GM23338 (cell line): ENCODE results near the gene RFX7. TPM values are rescaled to one million over a fixed set of nuclear protein-coding genes. Genes with fewer than 3 reads are reported as not detected.

Experiments
- ATAC-seq: fragments of 200-7000 bp; cut with Tn5 transposase; 3 replicates; pipeline ENCODE4 v1.9.1; 2020
- DNase-seq: peaks from one replicate; pipeline ENCODE4 v3.0.0-alpha.2; 2015; ENCODE audit warnings: low spot score
- H2AFZ ChIP-seq: fragments of 200-600 bp; sonication (generic); 2 replicates; pipeline ENCODE4 v1.8.0; 2016; ENCODE audit warnings: antibody characterized with exemption, mild to moderate bottlenecking, moderate library complexity
- H3F3A ChIP-seq: fragments of 200-600 bp; sonication (generic); replicated peaks from 2 replicates; pipeline ENCODE4 v1.8.0; 2017; ENCODE audit warnings: antibody characterized with exemption, mixed run types, low read depth
- H3K27ac ChIP-seq: fragments of 200-600 bp; sonication (generic); 2 replicates; pipeline ENCODE4 v1.6.1; 2016; ENCODE audit warnings: low read depth
- H3K27me3 ChIP-seq: fragments of 200-600 bp; sonication (generic); 2 replicates; pipeline ENCODE4 v1.8.0; 2016; ENCODE audit warnings: mild to moderate bottlenecking, mixed run types, moderate library complexity; ENCODE audit not compliant: insufficient read depth
- H3K36me3 ChIP-seq: fragments of 200-600 bp; sonication (generic); 2 replicates; pipeline ENCODE4 v1.8.0; 2016; ENCODE audit warnings: mild to moderate bottlenecking; ENCODE audit not compliant: insufficient read depth
- H3K4me1 ChIP-seq: fragments of 200-600 bp; sonication (generic); 2 replicates; pipeline ENCODE4 v1.8.0; 2016; ENCODE audit warnings: mild to moderate bottlenecking, moderate library complexity; ENCODE audit not compliant: insufficient read depth
- H3K4me2 ChIP-seq: fragments of 200-600 bp; sonication (generic); 2 replicates; pipeline ENCODE4 v1.7.1; 2017; ENCODE audit warnings: mixed run types
- H3K4me3 ChIP-seq: fragments of 200-600 bp; sonication (generic); 2 replicates; pipeline ENCODE4 v1.6.1; 2016; ENCODE audit warnings: mixed run types
- H3K79me2 ChIP-seq: fragments of 200-600 bp; sonication (generic); replicated peaks from 2 replicates; pipeline ENCODE4 v1.8.0; 2017; ENCODE audit warnings: mild to moderate bottlenecking; ENCODE audit not compliant: insufficient read depth
- H3K9me2 ChIP-seq: fragments of 200-600 bp; sonication (generic); 2 replicates; pipeline ENCODE4 v1.8.0; 2017; ENCODE audit not compliant: insufficient read depth
- H4K20me1 ChIP-seq: fragments of 200-600 bp; sonication (generic); replicated peaks from 2 replicates; pipeline ENCODE4 v1.8.0; 2017; ENCODE audit warnings: mild to moderate bottlenecking; ENCODE audit not compliant: insufficient read depth
- H3K27ac Mint-ChIP-seq: 2 replicates; pipeline ENCODE4 v1.8.0; 2020; ENCODE audit warnings: inconsistent platforms, mild to moderate bottlenecking, moderate library complexity, mixed read lengths
- H3K27me3 Mint-ChIP-seq: 3 replicates; pipeline ENCODE4 v1.8.0; 2022; ENCODE audit warnings: low read depth, mild to moderate bottlenecking, moderate library complexity, mixed read lengths, inconsistent platforms; ENCODE audit not compliant: insufficient read depth, poor library complexity
- H3K36me3 Mint-ChIP-seq: 3 replicates; pipeline ENCODE4 v1.8.0; 2021; ENCODE audit warnings: low read depth, mild to moderate bottlenecking, inconsistent platforms, moderate library complexity, mixed read lengths
- H3K4me1 Mint-ChIP-seq: 3 replicates; pipeline ENCODE4 v1.8.0; 2020; ENCODE audit warnings: mild to moderate bottlenecking, inconsistent platforms, mixed read lengths
- H3K4me3 Mint-ChIP-seq: 3 replicates; pipeline ENCODE4 v1.8.0; 2021; ENCODE audit warnings: moderate library complexity, mild to moderate bottlenecking, inconsistent platforms, mixed read lengths
- H3K9me3 Mint-ChIP-seq: 3 replicates; pipeline ENCODE4 v1.8.0; 2020; ENCODE audit warnings: moderate library complexity, mild to moderate bottlenecking, inconsistent platforms, mixed read lengths
- CREB1 ChIP-seq: fragments of 250-450 bp; sonication (Bioruptor Pico); IDR thresholded peaks from 2 replicates; pipeline ENCODE4 v1.5.0; 2020; ENCODE audit warnings: low read depth, mild to moderate bottlenecking, moderate library complexity
- EZH2 ChIP-seq: fragments of 200-600 bp; sonication (generic); IDR thresholded peaks from one replicate; pipeline ENCODE4 v1.8.0; 2017; ENCODE audit warnings: antibody characterized with exemption, mild to moderate bottlenecking, low read depth; ENCODE audit not compliant: unreplicated experiment
- EZH2phosphoT487 ChIP-seq: fragments of 200-600 bp; sonication (generic); IDR thresholded peaks from one replicate; pipeline ENCODE4 v1.8.1; 2018; ENCODE audit warnings: antibody characterized with exemption; ENCODE audit not compliant: unreplicated experiment
- NANOG ChIP-seq: IDR thresholded peaks from 2 replicates; pipeline ENCODE4 v1.6.1; 2016; ENCODE audit warnings: antibody characterized with exemption, borderline replicate concordance
- POLR2AphosphoS5 ChIP-seq: IDR thresholded peaks from 2 replicates; pipeline ENCODE4 v1.6.1; 2016; ENCODE audit warnings: antibody characterized with exemption, low read depth
- STAT1 ChIP-seq: IDR thresholded peaks from one replicate; pipeline ENCODE4 v1.6.1; 2016; ENCODE audit warnings: antibody characterized with exemption; ENCODE audit not compliant: unreplicated experiment
- ZNF114 ChIP-seq: fragments of 250-450 bp; sonication (Bioruptor Pico); IDR thresholded peaks from 2 replicates; pipeline ENCODE4 v1.5.0; 2020; ENCODE audit warnings: mild to moderate bottlenecking, moderate library complexity
- ZNF331 ChIP-seq: fragments of 250-450 bp; sonication (Bioruptor Pico); IDR thresholded peaks from 2 replicates; pipeline ENCODE4 v1.5.0; 2020; ENCODE audit warnings: low read depth, mild to moderate bottlenecking, moderate library complexity
- polyA plus RNA-seq: library from polyadenylated mRNA; unstranded; fragments of >200 nt; fragmentation: Nextera tagmentation; extraction: Ambion mirVana; gene quantifications from 2 replicates; pipeline ENCODE4 v1.2.1, GENCODE V29; 2016
- total RNA-seq: library from RNA; depleted of rRNA; stranded (reverse); fragments of >200 nt; shearing (Covaris generic); gene quantifications from 2 replicates; pipeline ENCODE4 v1.2.3, GENCODE V29; 2014
- TF ChIP-seq, protein P1 (sequence below): fragments of 250-450 bp; sonication (Bioruptor Pico); IDR thresholded peaks from 2 replicates; pipeline ENCODE4 v1.5.0; 2020; ENCODE audit warnings: mild to moderate bottlenecking, moderate library complexity
- TF ChIP-seq, protein P2 (sequence below), 2 experiments: fragments of 200-600 bp in 1 of 2; sonication (generic) in 1 of 2; conservative IDR thresholded peaks; 2 replicates each; pipeline versions ENCODE4 v1.5.1 to v1.6.1; 2016 to 2017; ENCODE audit warnings: antibody characterized with exemption in 2 of 2, low read depth in 2 of 2, mild to moderate bottlenecking in 2 of 2, moderate library complexity in 1 of 2
- TF ChIP-seq, protein P3 (sequence below): IDR thresholded peaks from 2 replicates; pipeline ENCODE4 v1.6.1; 2016; ENCODE audit warnings: antibody characterized with exemption
- TF ChIP-seq, protein P4 (sequence below): IDR thresholded peaks from one replicate; pipeline ENCODE4 v1.6.1; 2018; ENCODE audit warnings: antibody characterized with exemption; ENCODE audit not compliant: unreplicated experiment

The RFX7 gene
- total and polyA plus RNA-seq, 2 experiments from 2014 or later, result 17.6 to 33.6 TPM

DNA sequence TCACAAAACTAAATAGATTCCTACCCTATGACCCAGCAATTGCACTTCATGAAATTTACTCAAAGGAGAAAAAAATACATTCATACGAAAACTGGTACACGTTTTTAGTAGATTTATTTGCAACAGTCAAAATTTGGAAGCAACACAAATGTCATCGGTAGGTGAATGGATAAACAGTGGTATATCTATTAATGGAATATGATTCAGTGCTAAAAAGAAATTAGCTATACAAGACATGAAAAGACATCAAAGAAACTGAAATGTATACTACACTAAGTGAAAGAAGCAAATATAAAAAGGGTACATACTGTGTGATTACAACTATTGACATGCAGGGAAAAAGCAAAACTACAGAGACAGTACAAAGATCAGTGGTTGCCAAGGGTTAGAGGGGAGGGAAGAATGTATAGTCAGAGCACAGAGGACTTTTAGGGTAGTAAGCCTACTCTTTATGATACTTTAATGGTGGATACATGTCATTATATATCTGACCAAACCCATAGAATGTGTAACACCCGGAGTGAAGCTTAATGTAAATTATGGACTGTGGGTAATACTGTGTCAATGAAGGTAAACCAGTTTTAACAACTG lies 31.6 kb downstream of the RFX7 start:
- H3K9me3 Mint-ChIP-seq, result no peaks in the 10 kb centered on the region; the same call in 2 of the 3 replicates
- no peak for TF ChIP-seq EZH2
- TF ChIP-seq ZNF331, result no peak
- no peak for TF ChIP-seq NANOG
- TF ChIP-seq EZH2phosphoT487, result no peak
- TF ChIP-seq, protein P1, sequence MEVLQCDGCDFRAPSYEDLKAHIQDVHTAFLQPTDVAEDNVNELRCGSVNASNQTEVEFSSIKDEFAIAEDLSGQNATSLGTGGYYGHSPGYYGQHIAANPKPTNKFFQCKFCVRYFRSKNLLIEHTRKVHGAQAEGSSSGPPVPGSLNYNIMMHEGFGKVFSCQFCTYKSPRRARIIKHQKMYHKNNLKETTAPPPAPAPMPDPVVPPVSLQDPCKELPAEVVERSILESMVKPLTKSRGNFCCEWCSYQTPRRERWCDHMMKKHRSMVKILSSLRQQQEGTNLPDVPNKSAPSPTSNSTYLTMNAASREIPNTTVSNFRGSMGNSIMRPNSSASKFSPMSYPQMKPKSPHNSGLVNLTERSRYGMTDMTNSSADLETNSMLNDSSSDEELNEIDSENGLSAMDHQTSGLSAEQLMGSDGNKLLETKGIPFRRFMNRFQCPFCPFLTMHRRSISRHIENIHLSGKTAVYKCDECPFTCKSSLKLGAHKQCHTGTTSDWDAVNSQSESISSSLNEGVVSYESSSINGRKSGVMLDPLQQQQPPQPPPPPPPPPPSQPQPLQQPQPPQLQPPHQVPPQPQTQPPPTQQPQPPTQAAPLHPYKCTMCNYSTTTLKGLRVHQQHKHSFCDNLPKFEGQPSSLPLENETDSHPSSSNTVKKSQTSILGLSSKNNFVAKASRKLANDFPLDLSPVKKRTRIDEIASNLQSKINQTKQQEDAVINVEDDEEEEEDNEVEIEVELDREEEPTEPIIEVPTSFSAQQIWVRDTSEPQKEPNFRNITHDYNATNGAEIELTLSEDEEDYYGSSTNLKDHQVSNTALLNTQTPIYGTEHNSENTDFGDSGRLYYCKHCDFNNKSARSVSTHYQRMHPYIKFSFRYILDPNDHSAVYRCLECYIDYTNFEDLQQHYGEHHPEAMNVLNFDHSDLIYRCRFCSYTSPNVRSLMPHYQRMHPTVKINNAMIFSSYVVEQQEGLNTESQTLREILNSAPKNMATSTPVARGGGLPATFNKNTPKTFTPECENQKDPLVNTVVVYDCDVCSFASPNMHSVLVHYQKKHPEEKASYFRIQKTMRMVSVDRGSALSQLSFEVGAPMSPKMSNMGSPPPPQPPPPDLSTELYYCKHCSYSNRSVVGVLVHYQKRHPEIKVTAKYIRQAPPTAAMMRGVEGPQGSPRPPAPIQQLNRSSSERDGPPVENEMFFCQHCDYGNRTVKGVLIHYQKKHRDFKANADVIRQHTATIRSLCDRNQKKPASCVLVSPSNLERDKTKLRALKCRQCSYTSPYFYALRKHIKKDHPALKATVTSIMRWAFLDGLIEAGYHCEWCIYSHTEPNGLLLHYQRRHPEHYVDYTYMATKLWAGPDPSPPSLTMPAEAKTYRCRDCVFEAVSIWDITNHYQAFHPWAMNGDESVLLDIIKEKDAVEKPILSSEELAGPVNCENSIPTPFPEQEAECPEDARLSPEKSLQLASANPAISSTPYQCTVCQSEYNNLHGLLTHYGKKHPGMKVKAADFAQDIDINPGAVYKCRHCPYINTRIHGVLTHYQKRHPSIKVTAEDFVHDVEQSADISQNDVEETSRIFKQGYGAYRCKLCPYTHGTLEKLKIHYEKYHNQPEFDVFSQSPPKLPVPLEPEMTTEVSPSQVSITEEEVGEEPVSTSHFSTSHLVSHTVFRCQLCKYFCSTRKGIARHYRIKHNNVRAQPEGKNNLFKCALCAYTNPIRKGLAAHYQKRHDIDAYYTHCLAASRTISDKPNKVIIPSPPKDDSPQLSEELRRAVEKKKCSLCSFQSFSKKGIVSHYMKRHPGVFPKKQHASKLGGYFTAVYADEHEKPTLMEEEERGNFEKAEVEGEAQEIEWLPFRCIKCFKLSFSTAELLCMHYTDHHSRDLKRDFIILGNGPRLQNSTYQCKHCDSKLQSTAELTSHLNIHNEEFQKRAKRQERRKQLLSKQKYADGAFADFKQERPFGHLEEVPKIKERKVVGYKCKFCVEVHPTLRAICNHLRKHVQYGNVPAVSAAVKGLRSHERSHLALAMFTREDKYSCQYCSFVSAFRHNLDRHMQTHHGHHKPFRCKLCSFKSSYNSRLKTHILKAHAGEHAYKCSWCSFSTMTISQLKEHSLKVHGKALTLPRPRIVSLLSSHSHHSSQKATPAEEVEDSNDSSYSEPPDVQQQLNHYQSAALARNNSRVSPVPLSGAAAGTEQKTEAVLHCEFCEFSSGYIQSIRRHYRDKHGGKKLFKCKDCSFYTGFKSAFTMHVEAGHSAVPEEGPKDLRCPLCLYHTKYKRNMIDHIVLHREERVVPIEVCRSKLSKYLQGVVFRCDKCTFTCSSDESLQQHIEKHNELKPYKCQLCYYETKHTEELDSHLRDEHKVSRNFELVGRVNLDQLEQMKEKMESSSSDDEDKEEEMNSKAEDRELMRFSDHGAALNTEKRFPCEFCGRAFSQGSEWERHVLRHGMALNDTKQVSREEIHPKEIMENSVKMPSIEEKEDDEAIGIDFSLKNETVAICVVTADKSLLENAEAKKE (CRISPR knock-in tag), result no peak
- no peak for TF ChIP-seq ZNF114 (CRISPR knock-in tag)
- TF ChIP-seq, protein P2, sequence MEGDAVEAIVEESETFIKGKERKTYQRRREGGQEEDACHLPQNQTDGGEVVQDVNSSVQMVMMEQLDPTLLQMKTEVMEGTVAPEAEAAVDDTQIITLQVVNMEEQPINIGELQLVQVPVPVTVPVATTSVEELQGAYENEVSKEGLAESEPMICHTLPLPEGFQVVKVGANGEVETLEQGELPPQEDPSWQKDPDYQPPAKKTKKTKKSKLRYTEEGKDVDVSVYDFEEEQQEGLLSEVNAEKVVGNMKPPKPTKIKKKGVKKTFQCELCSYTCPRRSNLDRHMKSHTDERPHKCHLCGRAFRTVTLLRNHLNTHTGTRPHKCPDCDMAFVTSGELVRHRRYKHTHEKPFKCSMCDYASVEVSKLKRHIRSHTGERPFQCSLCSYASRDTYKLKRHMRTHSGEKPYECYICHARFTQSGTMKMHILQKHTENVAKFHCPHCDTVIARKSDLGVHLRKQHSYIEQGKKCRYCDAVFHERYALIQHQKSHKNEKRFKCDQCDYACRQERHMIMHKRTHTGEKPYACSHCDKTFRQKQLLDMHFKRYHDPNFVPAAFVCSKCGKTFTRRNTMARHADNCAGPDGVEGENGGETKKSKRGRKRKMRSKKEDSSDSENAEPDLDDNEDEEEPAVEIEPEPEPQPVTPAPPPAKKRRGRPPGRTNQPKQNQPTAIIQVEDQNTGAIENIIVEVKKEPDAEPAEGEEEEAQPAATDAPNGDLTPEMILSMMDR (conservative IDR thresholded peaks at IDR 0.05; ENCODE audit: low read depth in 2 of 2), result no peak
- TF ChIP-seq, protein P3, sequence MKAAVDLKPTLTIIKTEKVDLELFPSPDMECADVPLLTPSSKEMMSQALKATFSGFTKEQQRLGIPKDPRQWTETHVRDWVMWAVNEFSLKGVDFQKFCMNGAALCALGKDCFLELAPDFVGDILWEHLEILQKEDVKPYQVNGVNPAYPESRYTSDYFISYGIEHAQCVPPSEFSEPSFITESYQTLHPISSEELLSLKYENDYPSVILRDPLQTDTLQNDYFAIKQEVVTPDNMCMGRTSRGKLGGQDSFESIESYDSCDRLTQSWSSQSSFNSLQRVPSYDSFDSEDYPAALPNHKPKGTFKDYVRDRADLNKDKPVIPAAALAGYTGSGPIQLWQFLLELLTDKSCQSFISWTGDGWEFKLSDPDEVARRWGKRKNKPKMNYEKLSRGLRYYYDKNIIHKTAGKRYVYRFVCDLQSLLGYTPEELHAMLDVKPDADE, result no peak
- no peak for TF ChIP-seq CREB1 (CRISPR knock-in tag)
- TF ChIP-seq STAT1, result no peak
- TF ChIP-seq, protein P4, sequence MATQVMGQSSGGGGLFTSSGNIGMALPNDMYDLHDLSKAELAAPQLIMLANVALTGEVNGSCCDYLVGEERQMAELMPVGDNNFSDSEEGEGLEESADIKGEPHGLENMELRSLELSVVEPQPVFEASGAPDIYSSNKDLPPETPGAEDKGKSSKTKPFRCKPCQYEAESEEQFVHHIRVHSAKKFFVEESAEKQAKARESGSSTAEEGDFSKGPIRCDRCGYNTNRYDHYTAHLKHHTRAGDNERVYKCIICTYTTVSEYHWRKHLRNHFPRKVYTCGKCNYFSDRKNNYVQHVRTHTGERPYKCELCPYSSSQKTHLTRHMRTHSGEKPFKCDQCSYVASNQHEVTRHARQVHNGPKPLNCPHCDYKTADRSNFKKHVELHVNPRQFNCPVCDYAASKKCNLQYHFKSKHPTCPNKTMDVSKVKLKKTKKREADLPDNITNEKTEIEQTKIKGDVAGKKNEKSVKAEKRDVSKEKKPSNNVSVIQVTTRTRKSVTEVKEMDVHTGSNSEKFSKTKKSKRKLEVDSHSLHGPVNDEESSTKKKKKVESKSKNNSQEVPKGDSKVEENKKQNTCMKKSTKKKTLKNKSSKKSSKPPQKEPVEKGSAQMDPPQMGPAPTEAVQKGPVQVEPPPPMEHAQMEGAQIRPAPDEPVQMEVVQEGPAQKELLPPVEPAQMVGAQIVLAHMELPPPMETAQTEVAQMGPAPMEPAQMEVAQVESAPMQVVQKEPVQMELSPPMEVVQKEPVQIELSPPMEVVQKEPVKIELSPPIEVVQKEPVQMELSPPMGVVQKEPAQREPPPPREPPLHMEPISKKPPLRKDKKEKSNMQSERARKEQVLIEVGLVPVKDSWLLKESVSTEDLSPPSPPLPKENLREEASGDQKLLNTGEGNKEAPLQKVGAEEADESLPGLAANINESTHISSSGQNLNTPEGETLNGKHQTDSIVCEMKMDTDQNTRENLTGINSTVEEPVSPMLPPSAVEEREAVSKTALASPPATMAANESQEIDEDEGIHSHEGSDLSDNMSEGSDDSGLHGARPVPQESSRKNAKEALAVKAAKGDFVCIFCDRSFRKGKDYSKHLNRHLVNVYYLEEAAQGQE, result no peak
- TF ChIP-seq POLR2AphosphoS5, result no peak

More for the DNA sequence above, 31.6 kb downstream of the RFX7 start:
- no peaks in the 10 kb centered on the region for H3K9me2 ChIP-seq
- ATAC-seq (no peak), DNase-seq (no peak)
- no peak overlapping the region for H3K27ac Mint-ChIP-seq
- H3K36me3 Mint-ChIP-seq, result peaks cover 21% of the 10 kb centered on the region
- peaks cover 28% of the 10 kb centered on the region for H3K4me1 ChIP-seq
- no peak overlapping the region for H3K4me2 ChIP-seq
- H3K27me3 ChIP-seq, result no peaks in the 10 kb centered on the region
- no peak overlapping the region for H2AFZ ChIP-seq
- H3K4me3 Mint-ChIP-seq, result no peak overlapping the region
- no peaks in the 10 kb centered on the region for H3F3A ChIP-seq
- H3K27me3 Mint-ChIP-seq, result no peaks in the 10 kb centered on the region
- no peak overlapping the region for H3K27ac ChIP-seq
- peaks cover 45% of the 10 kb centered on the region for H3K4me1 Mint-ChIP-seq
- H3K4me3 ChIP-seq, result no peak overlapping the region
- peaks cover 100% of the 10 kb centered on the region for H3K79me2 ChIP-seq
- H3K36me3 ChIP-seq, result no peaks in the 10 kb centered on the region
- peaks cover 15% of the 10 kb centered on the region for H4K20me1 ChIP-seq
